KMS-11 (cell line): ENCODE measurements around the gene CDA.

ENCODE experiments used
- H2AFZ ChIP-seq: fragments of 200-600 bp; sonication (generic); 2 replicates; pipeline ENCODE4 v1.6.1; 2016; ENCODE audit warnings: antibody characterized with exemption, mixed run types, low read depth
- H3K27ac ChIP-seq: fragments of 200-600 bp; sonication (generic); 2 replicates; pipeline ENCODE4 v1.6.1; 2016; ENCODE audit warnings: mild to moderate bottlenecking, mixed run types
- H3K27me3 ChIP-seq: fragments of 200-600 bp; sonication (generic); 2 replicates; pipeline ENCODE4 v1.6.1; 2017; ENCODE audit warnings: mild to moderate bottlenecking, low read depth, mixed run types, moderate library complexity; ENCODE audit not compliant: insufficient read depth
- H3K36me3 ChIP-seq: fragments of 200-600 bp; sonication (generic); 2 replicates; pipeline ENCODE4 v1.6.1; 2017; ENCODE audit warnings: mild to moderate bottlenecking, mixed run types; ENCODE audit not compliant: insufficient read depth
- H3K4me1 ChIP-seq: fragments of 200-600 bp; sonication (generic); 2 replicates; pipeline ENCODE4 v1.6.1; 2016; ENCODE audit warnings: mild to moderate bottlenecking, low read depth, mixed run types; ENCODE audit not compliant: poor library complexity, severe bottlenecking
- H3K4me2 ChIP-seq: fragments of 200-600 bp; sonication (generic); 2 replicates; pipeline ENCODE4 v1.7.0; 2016; ENCODE audit warnings: mild to moderate bottlenecking, mixed run types
- H3K4me3 ChIP-seq: fragments of 200-600 bp; sonication (generic); IDR thresholded peaks from 2 replicates; pipeline ENCODE4 v1.6.1; 2017; ENCODE audit warnings: low read depth, low read length, mixed read lengths; ENCODE audit not compliant: insufficient read depth
- H3K79me2 ChIP-seq: fragments of 200-600 bp; sonication (generic); 2 replicates; pipeline ENCODE4 v1.6.1; 2016; ENCODE audit warnings: low read depth, mixed run types; ENCODE audit not compliant: insufficient read depth
- H3K9ac ChIP-seq: fragments of 200-600 bp; sonication (generic); 2 replicates; pipeline ENCODE4 v1.6.1; 2016; ENCODE audit warnings: mild to moderate bottlenecking, mixed run types
- H4K20me1 ChIP-seq: fragments of 200-600 bp; sonication (generic); 2 replicates; pipeline ENCODE4 v1.6.1; 2016; ENCODE audit warnings: mild to moderate bottlenecking, mixed run types; ENCODE audit not compliant: insufficient read depth
- TF ChIP-seq, protein P1 (sequence below): fragments of 200-600 bp; sonication (generic); conservative IDR thresholded peaks from 2 replicates; pipeline ENCODE4 v1.6.1; 2017; ENCODE audit warnings: low read depth, mild to moderate bottlenecking, antibody characterized with exemption, low read length, moderate library complexity, mixed read lengths

Gene CDA

DNA sequence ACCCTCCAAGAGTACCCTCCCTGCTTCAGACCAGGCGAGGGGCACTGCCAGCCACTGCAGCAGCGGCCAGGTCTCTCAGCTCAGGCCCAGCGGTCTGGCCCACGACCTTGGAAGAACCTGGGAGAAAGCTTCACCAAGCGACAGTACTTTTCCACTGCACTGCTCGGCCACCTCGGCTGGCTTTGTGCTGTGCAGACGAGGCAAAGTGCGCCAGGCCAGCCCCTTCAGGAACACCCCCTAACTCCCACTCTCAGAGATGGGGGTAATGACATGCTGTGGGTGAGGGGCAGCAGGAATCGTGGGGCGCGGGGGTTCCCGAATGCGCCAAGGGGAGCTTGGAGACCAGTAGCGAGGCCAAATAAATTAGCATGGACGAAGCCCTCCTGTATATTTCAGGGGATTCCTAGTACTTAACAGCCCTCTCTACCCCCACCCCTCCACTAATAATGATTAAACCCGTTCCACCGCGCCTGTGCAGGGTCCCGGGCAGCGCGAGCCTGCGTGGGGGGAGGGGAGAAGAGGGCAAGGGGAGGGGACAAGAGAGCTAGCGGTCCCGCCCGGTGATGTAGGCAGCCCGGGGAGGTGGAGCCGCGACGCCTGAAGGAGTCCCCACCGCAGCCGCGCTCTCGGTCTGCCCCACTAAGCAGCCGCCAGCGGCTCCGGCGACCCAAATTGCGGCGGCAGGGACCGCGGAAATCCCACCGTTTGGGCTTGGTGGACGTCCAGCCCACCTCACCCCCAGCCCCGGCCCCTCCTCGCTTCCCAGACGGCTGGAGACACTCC is 36.8 kb upstream of the CDA start, which contains the start of gene FAM43B:
FAM43B (plus strand) TSS at position 629 of the 783 bp plus-strand sequence. CDS start 401 bp downstream, outside the sequence.
- H3K27me3 ChIP-seq: peaks cover 66% of the 10 kb centered on the region; the same call in 1 of the 2 replicates
- no peaks in the 10 kb centered on the region for H3K79me2 ChIP-seq
- H2AFZ ChIP-seq: no peak within 1 kb of the TSS
- TF ChIP-seq, protein P1, sequence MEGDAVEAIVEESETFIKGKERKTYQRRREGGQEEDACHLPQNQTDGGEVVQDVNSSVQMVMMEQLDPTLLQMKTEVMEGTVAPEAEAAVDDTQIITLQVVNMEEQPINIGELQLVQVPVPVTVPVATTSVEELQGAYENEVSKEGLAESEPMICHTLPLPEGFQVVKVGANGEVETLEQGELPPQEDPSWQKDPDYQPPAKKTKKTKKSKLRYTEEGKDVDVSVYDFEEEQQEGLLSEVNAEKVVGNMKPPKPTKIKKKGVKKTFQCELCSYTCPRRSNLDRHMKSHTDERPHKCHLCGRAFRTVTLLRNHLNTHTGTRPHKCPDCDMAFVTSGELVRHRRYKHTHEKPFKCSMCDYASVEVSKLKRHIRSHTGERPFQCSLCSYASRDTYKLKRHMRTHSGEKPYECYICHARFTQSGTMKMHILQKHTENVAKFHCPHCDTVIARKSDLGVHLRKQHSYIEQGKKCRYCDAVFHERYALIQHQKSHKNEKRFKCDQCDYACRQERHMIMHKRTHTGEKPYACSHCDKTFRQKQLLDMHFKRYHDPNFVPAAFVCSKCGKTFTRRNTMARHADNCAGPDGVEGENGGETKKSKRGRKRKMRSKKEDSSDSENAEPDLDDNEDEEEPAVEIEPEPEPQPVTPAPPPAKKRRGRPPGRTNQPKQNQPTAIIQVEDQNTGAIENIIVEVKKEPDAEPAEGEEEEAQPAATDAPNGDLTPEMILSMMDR: no peak
- H4K20me1 ChIP-seq: no peaks in the 10 kb centered on the region
- H3K9ac ChIP-seq: no peak within 1 kb of the TSS
- H3K4me2 ChIP-seq: no peak within 1 kb of the TSS
- no peaks in the 10 kb centered on the region for H3K4me1 ChIP-seq
- H3K27ac ChIP-seq: no peak within 1 kb of the TSS
- no peaks in the 10 kb centered on the region for H3K36me3 ChIP-seq
- no peak within 1 kb of the TSS for H3K4me3 ChIP-seq

DNA sequence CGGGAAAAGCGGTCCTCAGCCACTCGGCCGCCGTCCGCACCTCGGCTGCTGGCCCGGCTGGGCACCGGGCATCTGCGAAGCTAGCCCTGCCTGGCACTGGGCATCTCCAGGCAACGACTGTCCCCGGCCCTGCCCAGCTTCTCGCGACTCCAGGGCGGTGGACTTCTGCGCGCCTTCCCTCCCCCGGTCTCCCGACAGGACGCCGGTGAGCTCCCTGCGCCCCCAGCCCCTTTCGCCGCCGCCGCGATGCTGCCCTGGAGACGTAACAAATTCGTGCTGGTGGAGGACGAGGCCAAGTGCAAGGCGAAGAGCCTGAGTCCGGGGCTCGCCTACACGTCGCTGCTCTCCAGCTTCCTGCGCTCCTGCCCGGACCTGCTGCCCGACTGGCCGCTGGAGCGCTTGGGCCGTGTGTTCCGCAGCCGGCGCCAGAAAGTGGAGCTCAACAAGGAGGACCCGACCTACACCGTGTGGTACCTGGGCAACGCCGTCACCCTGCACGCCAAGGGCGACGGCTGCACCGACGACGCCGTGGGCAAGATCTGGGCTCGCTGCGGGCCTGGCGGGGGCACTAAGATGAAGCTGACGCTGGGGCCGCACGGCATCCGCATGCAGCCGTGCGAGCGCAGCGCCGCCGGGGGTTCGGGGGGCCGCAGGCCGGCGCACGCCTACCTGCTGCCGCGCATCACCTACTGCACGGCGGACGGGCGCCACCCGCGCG is 36.0 kb upstream of the CDA start:
- Histone ChIP-seq H3K4me3 (no peak overlapping the region), H3K27ac (no peak overlapping the region), H3K36me3 (no peaks in the 10 kb centered on the region), H3K27me3 (peaks cover 62% of the 10 kb centered on the region; the same call in 1 of the 2 replicates), H3K9ac (no peak overlapping the region), H2AFZ (no peak overlapping the region), H3K4me1 (no peaks in the 10 kb centered on the region), H3K79me2 (no peaks in the 10 kb centered on the region), H3K4me2 (no peak overlapping the region), H4K20me1 (no peaks in the 10 kb centered on the region)
- TF ChIP-seq, protein P1: no peak

DNA sequence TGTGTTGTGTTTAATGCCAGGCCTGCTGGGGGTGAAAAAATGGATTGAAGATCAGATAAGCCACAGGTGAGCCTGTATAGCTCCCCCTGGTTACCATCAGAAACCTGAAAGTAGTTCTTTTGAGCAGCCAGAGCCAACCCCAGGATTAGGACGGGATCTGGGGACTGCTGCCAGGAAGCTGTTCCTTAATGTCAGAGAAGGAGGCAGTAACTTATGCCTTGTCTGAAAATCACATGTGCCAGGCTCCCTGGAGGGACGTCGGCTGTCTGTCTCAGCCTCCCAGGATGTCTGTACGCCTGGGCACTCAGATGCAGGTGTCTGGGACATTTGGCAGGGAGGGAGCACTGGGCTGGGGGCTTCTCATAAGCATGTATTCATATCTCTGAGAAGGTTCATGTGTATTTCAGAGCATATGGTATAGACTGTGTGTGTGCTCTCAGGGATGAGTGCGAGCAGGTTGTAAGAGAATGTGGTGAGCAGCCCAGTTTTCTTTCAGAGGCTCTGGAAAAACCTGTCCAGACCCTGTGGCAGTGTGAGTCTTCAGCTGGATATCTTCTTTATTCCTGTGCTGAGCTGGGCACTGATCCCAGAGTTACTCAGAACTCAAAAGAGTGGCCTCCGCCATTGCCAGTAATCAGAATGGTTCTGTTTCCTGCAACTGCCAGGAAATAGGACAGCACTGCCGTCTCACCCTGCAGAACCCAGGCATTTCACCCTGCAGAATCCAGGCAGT is 33.7 kb upstream of the CDA start:
- Histone ChIP-seq H3K27me3 (peaks cover 58% of the 10 kb centered on the region; the same call in 1 of the 2 replicates), H4K20me1 (no peaks in the 10 kb centered on the region), H3K4me3 (no peak overlapping the region), H3K36me3 (no peaks in the 10 kb centered on the region), H2AFZ (no peak overlapping the region), H3K27ac (no peak overlapping the region), H3K9ac (no peak overlapping the region), H3K4me2 (no peak overlapping the region), H3K4me1 (no peaks in the 10 kb centered on the region), H3K79me2 (no peaks in the 10 kb centered on the region)
- TF ChIP-seq, protein P1: no peak

DNA sequence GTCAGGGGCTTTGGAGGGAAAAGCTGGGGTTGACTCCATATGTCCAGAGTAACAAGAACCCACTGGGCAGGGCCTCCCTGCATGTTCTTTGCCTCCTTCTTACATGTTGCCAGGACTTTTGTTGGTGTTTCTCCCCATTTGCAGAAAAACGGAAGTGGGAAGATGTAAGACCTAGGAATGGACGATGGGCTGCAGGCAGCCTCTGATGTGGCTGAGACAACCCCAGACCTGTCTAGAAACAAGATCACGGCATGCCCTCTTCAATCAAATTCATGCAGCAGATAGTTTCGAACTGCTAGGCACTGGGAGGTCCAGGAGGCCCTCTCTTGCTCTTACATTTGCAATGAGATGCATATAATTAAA is 33.2 kb upstream of the CDA start:
- H3K27me3 ChIP-seq: peaks cover 61% of the 10 kb centered on the region
- no peak overlapping the region for H3K4me2 ChIP-seq
- no peaks in the 10 kb centered on the region for H3K36me3 ChIP-seq
- H4K20me1 ChIP-seq: no peaks in the 10 kb centered on the region
- H3K9ac ChIP-seq: no peak overlapping the region
- TF ChIP-seq, protein P1: no peak
- H3K4me3 ChIP-seq: no peak overlapping the region
- no peaks in the 10 kb centered on the region for H3K79me2 ChIP-seq
- H2AFZ ChIP-seq: no peak overlapping the region
- H3K27ac ChIP-seq: no peak overlapping the region
- H3K4me1 ChIP-seq: no peaks in the 10 kb centered on the region
